ENCODE results near the gene SACM1L.

DNA sequence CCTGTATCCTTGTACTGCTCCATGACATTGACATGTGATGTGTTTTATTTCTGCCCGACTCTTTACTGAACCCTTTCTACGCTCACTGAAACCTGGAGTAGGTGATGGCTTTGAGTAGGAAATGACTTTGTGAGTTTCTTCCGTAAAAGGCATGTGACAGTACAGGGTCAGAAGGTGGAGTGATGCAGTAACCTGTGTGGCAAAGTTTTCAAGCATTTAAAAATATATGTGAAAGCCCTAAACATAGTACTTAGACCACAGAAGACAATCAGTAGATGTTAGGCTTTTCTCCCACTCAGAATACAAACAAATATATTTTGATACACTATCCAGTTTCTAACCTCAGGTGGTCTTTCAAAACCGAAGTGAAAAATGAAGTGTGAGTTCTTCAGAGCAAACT lies 31.3 kb upstream of the SACM1L start:
- no peak for TF ChIP-seq TAF1 (IDR thresholded peaks at IDR 0.05; ENCODE audit: borderline replicate concordance, insufficient read depth, low read length)
- TF ChIP-seq POLR2AphosphoS5 (IDR thresholded peaks at IDR 0.05; ENCODE audit: low read depth, low read length): no peak
- TF ChIP-seq, protein P1, sequence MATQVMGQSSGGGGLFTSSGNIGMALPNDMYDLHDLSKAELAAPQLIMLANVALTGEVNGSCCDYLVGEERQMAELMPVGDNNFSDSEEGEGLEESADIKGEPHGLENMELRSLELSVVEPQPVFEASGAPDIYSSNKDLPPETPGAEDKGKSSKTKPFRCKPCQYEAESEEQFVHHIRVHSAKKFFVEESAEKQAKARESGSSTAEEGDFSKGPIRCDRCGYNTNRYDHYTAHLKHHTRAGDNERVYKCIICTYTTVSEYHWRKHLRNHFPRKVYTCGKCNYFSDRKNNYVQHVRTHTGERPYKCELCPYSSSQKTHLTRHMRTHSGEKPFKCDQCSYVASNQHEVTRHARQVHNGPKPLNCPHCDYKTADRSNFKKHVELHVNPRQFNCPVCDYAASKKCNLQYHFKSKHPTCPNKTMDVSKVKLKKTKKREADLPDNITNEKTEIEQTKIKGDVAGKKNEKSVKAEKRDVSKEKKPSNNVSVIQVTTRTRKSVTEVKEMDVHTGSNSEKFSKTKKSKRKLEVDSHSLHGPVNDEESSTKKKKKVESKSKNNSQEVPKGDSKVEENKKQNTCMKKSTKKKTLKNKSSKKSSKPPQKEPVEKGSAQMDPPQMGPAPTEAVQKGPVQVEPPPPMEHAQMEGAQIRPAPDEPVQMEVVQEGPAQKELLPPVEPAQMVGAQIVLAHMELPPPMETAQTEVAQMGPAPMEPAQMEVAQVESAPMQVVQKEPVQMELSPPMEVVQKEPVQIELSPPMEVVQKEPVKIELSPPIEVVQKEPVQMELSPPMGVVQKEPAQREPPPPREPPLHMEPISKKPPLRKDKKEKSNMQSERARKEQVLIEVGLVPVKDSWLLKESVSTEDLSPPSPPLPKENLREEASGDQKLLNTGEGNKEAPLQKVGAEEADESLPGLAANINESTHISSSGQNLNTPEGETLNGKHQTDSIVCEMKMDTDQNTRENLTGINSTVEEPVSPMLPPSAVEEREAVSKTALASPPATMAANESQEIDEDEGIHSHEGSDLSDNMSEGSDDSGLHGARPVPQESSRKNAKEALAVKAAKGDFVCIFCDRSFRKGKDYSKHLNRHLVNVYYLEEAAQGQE (IDR thresholded peaks at IDR 0.05; ENCODE audit: insufficient read depth in 1 of 2, low read depth in 2 of 2, low read length in 2 of 2): no peak

Data from PFSK-1 (cell line).